DMS114 treated with DMSO at 0.1 percent for 48 hours (cell line): ENCODE measurements around the gene OAS3.

Experiments
- DNase-seq: peaks from one replicate; lab custom pipeline; 2025; ENCODE audit not compliant: unreplicated experiment; lab: John Stamatoyannopoulos, UW

The OAS3 gene

DNA sequence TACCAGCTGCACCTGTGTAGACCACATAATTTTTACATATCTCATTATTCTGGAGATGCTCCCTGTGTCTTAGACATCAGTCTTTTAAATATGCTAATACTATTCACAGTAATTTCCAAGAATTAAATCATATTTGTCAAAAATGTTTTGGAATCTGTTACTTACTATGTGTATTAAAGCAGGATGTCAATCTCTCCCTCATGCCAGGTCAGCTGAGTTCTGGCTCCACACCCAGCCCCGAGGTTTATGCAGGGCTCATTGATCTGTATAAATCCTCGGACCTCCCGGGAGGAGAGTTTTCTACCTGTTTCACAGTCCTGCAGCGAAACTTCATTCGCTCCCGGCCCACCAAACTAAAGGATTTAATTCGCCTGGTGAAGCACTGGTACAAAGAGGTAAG lies 67.9 kb downstream of the OAS3 start:
- DNase-seq, result no peak

DNA sequence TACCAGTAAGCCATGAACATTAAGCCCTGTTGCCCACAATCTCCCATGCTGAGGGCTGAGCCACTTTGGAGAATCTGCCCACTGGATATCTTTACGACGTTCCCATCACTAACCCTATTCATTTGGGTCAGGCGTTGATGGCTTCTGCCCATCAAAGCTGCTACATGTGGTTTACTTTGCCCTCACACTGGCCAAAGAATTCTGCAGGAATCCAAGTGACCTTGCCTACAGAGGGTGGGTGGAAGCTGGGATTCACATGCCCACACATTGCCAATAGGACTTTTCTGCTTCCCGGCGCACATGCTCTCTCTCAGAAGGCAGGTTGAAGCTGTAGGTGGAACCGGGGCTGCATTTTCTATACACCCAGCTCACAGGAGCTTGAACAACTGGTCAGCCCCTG lies 68.4 kb downstream of the OAS3 start:
- no peak for DNase-seq

DNA sequence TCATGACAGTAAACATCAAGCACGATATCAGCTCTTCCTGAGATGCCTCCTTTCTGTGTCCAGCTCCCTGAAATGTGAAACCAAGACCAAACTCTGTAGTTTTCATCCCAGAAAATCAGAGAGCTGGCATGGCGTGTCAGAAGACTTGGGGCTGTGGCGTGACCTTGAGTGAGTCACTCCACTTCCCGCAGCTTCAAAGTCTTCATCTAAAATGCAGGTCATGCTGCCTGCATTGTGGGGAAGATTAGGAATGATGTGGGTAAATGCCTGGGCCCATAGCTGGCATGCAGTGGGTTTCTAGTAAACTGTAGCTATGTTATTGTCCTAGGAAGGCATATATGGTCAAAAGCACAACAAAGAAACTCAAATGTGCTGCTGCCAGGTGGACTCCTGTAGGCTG lies 68.9 kb downstream of the OAS3 start:
- DNase-seq, result no peak

DNA sequence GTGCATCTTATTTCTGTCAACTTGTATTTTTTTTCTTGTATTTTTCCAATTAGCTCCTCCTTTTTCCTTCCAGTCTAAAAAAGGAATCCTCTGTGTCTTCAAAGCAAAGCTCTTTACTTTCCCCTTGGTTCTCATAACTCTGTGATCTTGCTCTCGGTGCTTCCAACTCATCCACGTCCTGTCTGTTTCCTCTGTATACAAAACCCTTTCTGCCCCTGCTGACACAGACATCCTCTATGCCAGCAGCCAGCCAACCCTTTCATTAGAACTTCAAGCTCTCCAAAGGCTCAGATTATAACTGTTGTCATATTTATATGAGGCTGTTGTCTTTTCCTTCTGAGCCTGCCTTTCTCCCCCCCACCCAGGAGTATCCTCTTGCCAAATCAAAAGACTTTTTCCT lies 72.4 kb downstream of the OAS3 start:
- no peak for DNase-seq

DNA sequence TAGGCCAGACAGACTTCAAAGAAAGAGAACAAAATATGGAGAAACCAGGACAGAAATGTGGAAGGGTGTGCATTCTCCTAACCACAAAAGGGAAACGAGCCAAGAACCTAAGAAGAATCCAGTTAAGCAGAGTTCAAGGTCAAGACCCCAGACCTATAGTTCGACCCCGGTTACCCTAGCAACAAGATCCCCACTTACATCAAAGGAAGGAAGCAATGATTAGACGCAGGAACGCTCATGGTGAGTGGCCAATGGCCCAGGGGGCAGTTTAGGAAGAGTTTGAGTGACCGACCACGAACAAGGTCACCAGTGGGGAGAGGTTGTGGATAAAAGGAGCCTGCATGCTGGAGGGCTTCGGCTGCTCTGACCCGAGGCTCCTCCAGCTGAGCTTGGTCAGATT lies 76.3 kb downstream of the OAS3 start:
- no peak for DNase-seq

DNA sequence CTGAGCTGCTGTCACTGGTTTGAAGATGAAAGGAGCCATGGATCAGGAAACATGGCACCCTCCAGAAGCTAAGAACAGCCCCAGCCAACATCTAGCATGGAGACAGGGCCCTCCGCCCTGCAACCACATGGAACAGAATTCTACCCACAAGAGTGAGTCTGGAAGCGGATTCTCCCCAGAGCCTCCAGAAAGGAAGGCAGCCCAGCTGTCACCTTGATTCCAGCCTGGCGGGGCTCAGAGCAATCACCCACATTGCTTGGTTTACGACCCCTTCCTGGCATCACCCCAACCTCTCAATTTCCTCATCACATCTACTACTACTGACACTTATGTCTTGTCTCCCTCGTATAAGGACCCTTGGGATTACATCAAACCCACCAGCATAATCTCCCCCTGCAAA lies 78.5 kb downstream of the OAS3 start:
- DNase-seq, result no peak

DNA sequence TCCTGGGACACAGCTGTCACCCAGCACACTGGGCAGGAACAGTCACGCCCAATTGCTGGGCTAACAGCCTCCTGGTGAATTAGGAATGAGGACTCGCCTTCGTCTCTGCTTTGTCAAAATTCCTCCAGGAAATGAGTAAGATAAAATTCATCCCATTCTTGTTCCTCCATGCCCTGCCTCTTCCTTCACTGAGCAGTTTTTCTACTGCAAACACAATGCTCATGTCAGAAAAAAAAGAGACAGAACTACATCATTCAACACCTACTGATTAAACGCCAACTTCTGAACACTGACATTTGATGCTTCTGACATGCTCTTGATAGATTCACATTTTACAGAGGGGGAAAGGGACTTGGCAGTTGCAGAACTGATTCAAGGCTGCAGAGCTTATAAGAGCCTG lies 80.8 kb downstream of the OAS3 start:
- DNase-seq, result no peak

DNA sequence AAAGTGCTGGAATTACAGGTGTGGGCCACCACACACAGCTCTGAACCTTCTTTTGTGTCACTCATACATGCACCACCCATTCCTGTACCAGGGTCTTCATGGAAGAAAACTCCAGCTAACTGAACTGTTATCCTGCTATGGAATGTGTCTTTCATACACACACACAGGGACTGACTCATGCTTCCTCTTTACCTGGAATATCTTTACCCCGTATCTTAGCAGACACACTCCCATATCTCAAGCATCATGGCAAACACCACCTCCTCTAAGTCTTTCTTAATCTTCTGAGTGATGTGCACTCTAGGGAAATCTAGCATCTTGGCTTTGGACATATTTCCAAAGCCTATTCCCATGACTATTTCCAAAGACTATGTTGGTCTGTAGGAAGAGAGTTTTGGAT lies 83.2 kb downstream of the OAS3 start:
- DNase-seq, result no peak
